22Rv1 (cell line): Measurements from ENCODE around the gene LRMDA.

ENCODE experiments used
- CTCF ChIP-seq: fragments of 450-650 bp; IDR thresholded peaks from 2 replicates; pipeline ENCODE4 v1.5.1; 2017; ENCODE audit warnings: mild to moderate bottlenecking
- ZFX ChIP-seq: fragments of 450-650 bp; IDR thresholded peaks from 2 replicates; pipeline ENCODE4 v1.6.1; 2017; ENCODE audit warnings: antibody characterized with exemption, borderline replicate concordance

- TF ChIP-seq CTCF, result no peak
- no peak for TF ChIP-seq ZFX
Measured at GRCh38 chr10:75505840-75506506, 74.5 kb downstream of the LRMDA start.
